ENCODE measurements around the gene ZNF133.
"Not testable (repeated sequence)": the region's sequence is repeated elsewhere in the genome, so short reads cannot be mapped to it uniquely, and the experiment has no call there.

ZNF133 gene

GRCh38 chr20:18287915-18288748 lies at the start of gene ZNF133:
Gene ZNF133, plus strand, starts transcription at chr20:18288527. Its CDS starts 17,160 bp downstream, at chr20:18305687.
- Histone ChIP-seq H3K9me3 (ENCODE audit: control insufficient read depth in 2 of 2, low read length in 2 of 2) (peaks cover 6 to 10% of the 10 kb centered on the region in 2 donors), H3K9ac (ENCODE audit: low read length in 2 of 2) (peak within 1 kb of the TSS; percentile 79 to 99), H3K4me1 (ENCODE audit: control insufficient read depth, insufficient read depth, low read length) (peaks cover 20% of the 10 kb centered on the region), H3K27me3 (ENCODE audit: control insufficient read depth in 1 of 2, insufficient read depth in 2 of 2, low read length in 2 of 2) (peaks cover 0 to 3% of the 10 kb centered on the region in 2 donors), H3K36me3 (ENCODE audit: control insufficient read depth in 2 of 2, insufficient read depth in 2 of 2, low read length in 2 of 2) (peaks cover 10% of the 10 kb centered on the region in 2 donors), H3K4me3 (ENCODE audit: low read length in 2 of 2) (peak within 1 kb of the TSS; percentile 96 to 97), H3K27ac (ENCODE audit: low read length) (peak within 1 kb of the TSS; percentile 96)

- no peak overlapping the region for H3K27ac ChIP-seq (ENCODE audit: low read length)
- H3K4me1 ChIP-seq (ENCODE audit: control insufficient read depth, insufficient read depth, low read length), result no peaks in the 10 kb centered on the region
- H3K4me3 ChIP-seq (ENCODE audit: low read length in 2 of 2), result no peak overlapping the region
- no peaks in the 10 kb centered on the region for H3K9me3 ChIP-seq (ENCODE audit: control insufficient read depth in 2 of 2, low read length in 2 of 2)
- H3K9ac ChIP-seq (ENCODE audit: low read length in 2 of 2), result no peak overlapping the region
- no peaks in the 10 kb centered on the region for H3K36me3 ChIP-seq (ENCODE audit: control insufficient read depth in 2 of 2, insufficient read depth in 2 of 2, low read length in 2 of 2)
- H3K27me3 ChIP-seq (ENCODE audit: control insufficient read depth in 1 of 2, insufficient read depth in 2 of 2, low read length in 2 of 2), result no peaks in the 10 kb centered on the region
Measured at GRCh38 chr20:18240997-18241396, 47.3 kb upstream of the ZNF133 start.

GRCh38 chr20:18243802-18244201 lies 44.5 kb upstream of the ZNF133 start:
- Histone ChIP-seq H3K9ac (ENCODE audit: low read length in 2 of 2) (no peak overlapping the region), H3K4me1 (ENCODE audit: control insufficient read depth, insufficient read depth, low read length) (no peaks in the 10 kb centered on the region), H3K27me3 (ENCODE audit: control insufficient read depth in 1 of 2, insufficient read depth in 2 of 2, low read length in 2 of 2) (no peaks in the 10 kb centered on the region), H3K9me3 (ENCODE audit: control insufficient read depth in 2 of 2, low read length in 2 of 2) (peaks cover 0 to 4% of the 10 kb centered on the region in 2 donors), H3K4me3 (ENCODE audit: low read length in 2 of 2) (no peak overlapping the region), H3K36me3 (ENCODE audit: control insufficient read depth in 2 of 2, insufficient read depth in 2 of 2, low read length in 2 of 2) (no peaks in the 10 kb centered on the region), H3K27ac (ENCODE audit: low read length) (no peak overlapping the region)

GRCh38 chr20:18248545-18248944 lies 39.8 kb upstream of the ZNF133 start:
- H3K36me3 ChIP-seq (ENCODE audit: control insufficient read depth in 2 of 2, insufficient read depth in 2 of 2, low read length in 2 of 2); H3K4me1 ChIP-seq (ENCODE audit: control insufficient read depth, insufficient read depth, low read length); H3K27me3 ChIP-seq (ENCODE audit: control insufficient read depth in 1 of 2, insufficient read depth in 2 of 2, low read length in 2 of 2); H3K4me3 ChIP-seq (ENCODE audit: low read length in 2 of 2); H3K9me3 ChIP-seq (ENCODE audit: control insufficient read depth in 2 of 2, low read length in 2 of 2); H3K27ac ChIP-seq (ENCODE audit: low read length); H3K9ac ChIP-seq (ENCODE audit: low read length in 2 of 2): not testable (repeated sequence)

GRCh38 chr20:18250217-18250616 lies 38.1 kb upstream of the ZNF133 start:
- no peak overlapping the region for H3K4me3 ChIP-seq (ENCODE audit: low read length in 2 of 2)
- no peaks in the 10 kb centered on the region for H3K36me3 ChIP-seq (ENCODE audit: control insufficient read depth in 2 of 2, insufficient read depth in 2 of 2, low read length in 2 of 2)
- H3K4me1 ChIP-seq (ENCODE audit: control insufficient read depth, insufficient read depth, low read length), result no peaks in the 10 kb centered on the region
- no peaks in the 10 kb centered on the region for H3K27me3 ChIP-seq (ENCODE audit: control insufficient read depth in 1 of 2, insufficient read depth in 2 of 2, low read length in 2 of 2)
- no peak overlapping the region for H3K27ac ChIP-seq (ENCODE audit: low read length)
- peaks cover 0 to 4% of the 10 kb centered on the region in 2 donors for H3K9me3 ChIP-seq (ENCODE audit: control insufficient read depth in 2 of 2, low read length in 2 of 2)
- no peak overlapping the region for H3K9ac ChIP-seq (ENCODE audit: low read length in 2 of 2)

GRCh38 chr20:18252597-18253451 lies 35.5 kb upstream of the ZNF133 start:
- Histone ChIP-seq H3K9me3 (ENCODE audit: control insufficient read depth in 2 of 2, low read length in 2 of 2) (no peaks in the 10 kb centered on the region), H3K9ac (ENCODE audit: low read length in 2 of 2) (no peak overlapping the region), H3K4me1 (ENCODE audit: control insufficient read depth, insufficient read depth, low read length) (no peaks in the 10 kb centered on the region), H3K36me3 (ENCODE audit: control insufficient read depth in 2 of 2, insufficient read depth in 2 of 2, low read length in 2 of 2) (no peaks in the 10 kb centered on the region), H3K4me3 (ENCODE audit: low read length in 2 of 2) (no peak overlapping the region), H3K27me3 (ENCODE audit: control insufficient read depth in 1 of 2, insufficient read depth in 2 of 2, low read length in 2 of 2) (no peaks in the 10 kb centered on the region), H3K27ac (ENCODE audit: low read length) (no peak overlapping the region)

- Histone ChIP-seq H3K9me3 (ENCODE audit: control insufficient read depth in 2 of 2, low read length in 2 of 2) (no peaks in the 10 kb centered on the region), H3K9ac (ENCODE audit: low read length in 2 of 2) (no peak overlapping the region), H3K4me3 (ENCODE audit: low read length in 2 of 2) (no peak overlapping the region), H3K27me3 (ENCODE audit: control insufficient read depth in 1 of 2, insufficient read depth in 2 of 2, low read length in 2 of 2) (no peaks in the 10 kb centered on the region), H3K27ac (ENCODE audit: low read length) (no peak overlapping the region), H3K36me3 (ENCODE audit: control insufficient read depth in 2 of 2, insufficient read depth in 2 of 2, low read length in 2 of 2) (no peaks in the 10 kb centered on the region), H3K4me1 (ENCODE audit: control insufficient read depth, insufficient read depth, low read length) (no peaks in the 10 kb centered on the region)
Measured at GRCh38 chr20:18254615-18255014, 33.7 kb upstream of the ZNF133 start.

GRCh38 chr20:18255526-18255925 lies 32.8 kb upstream of the ZNF133 start:
- H3K4me3 ChIP-seq (ENCODE audit: low read length in 2 of 2), result no peak overlapping the region
- H3K36me3 ChIP-seq (ENCODE audit: control insufficient read depth in 2 of 2, insufficient read depth in 2 of 2, low read length in 2 of 2), result no peaks in the 10 kb centered on the region
- no peak overlapping the region for H3K9ac ChIP-seq (ENCODE audit: low read length in 2 of 2)
- no peaks in the 10 kb centered on the region for H3K9me3 ChIP-seq (ENCODE audit: control insufficient read depth in 2 of 2, low read length in 2 of 2)
- H3K27me3 ChIP-seq (ENCODE audit: control insufficient read depth in 1 of 2, insufficient read depth in 2 of 2, low read length in 2 of 2), result no peaks in the 10 kb centered on the region
- no peaks in the 10 kb centered on the region for H3K4me1 ChIP-seq (ENCODE audit: control insufficient read depth, insufficient read depth, low read length)
- no peak overlapping the region for H3K27ac ChIP-seq (ENCODE audit: low read length)

- no peaks in the 10 kb centered on the region for H3K9me3 ChIP-seq (ENCODE audit: control insufficient read depth in 2 of 2, low read length in 2 of 2)
- no peaks in the 10 kb centered on the region for H3K4me1 ChIP-seq (ENCODE audit: control insufficient read depth, insufficient read depth, low read length)
- H3K9ac ChIP-seq (ENCODE audit: low read length in 2 of 2), result no peak overlapping the region
- H3K4me3 ChIP-seq (ENCODE audit: low read length in 2 of 2), result no peak overlapping the region
- no peaks in the 10 kb centered on the region for H3K27me3 ChIP-seq (ENCODE audit: control insufficient read depth in 1 of 2, insufficient read depth in 2 of 2, low read length in 2 of 2)
- no peak overlapping the region for H3K27ac ChIP-seq (ENCODE audit: low read length)
- no peaks in the 10 kb centered on the region for H3K36me3 ChIP-seq (ENCODE audit: control insufficient read depth in 2 of 2, insufficient read depth in 2 of 2, low read length in 2 of 2)
Measured at GRCh38 chr20:18256440-18257090, 31.8 kb upstream of the ZNF133 start.

GRCh38 chr20:18258126-18258860 lies 30.0 kb upstream of the ZNF133 start:
- Histone ChIP-seq H3K9me3 (ENCODE audit: control insufficient read depth in 2 of 2, low read length in 2 of 2) (no peaks in the 10 kb centered on the region), H3K4me3 (ENCODE audit: low read length in 2 of 2) (no peak overlapping the region), H3K9ac (ENCODE audit: low read length in 2 of 2) (no peak overlapping the region), H3K4me1 (ENCODE audit: control insufficient read depth, insufficient read depth, low read length) (no peaks in the 10 kb centered on the region), H3K27ac (ENCODE audit: low read length) (no peak overlapping the region), H3K27me3 (ENCODE audit: control insufficient read depth in 1 of 2, insufficient read depth in 2 of 2, low read length in 2 of 2) (no peaks in the 10 kb centered on the region), H3K36me3 (ENCODE audit: control insufficient read depth in 2 of 2, insufficient read depth in 2 of 2, low read length in 2 of 2) (no peaks in the 10 kb centered on the region)

Data from stomach smooth muscle (tissue), 2 donors.